HL-60/S4 (cell line): ENCODE data around the gene NIPA2.
"Not testable (repeated sequence)": the region's sequence is repeated elsewhere in the genome, so short reads cannot be mapped to it uniquely, and the experiment has no call there.

ENCODE experiments used
- in situ Hi-C: fragments of 300-500 bp; cut with MboI; formaldehyde crosslinking; loops from 2 replicates; pipeline ENCODE4 v1.14.3; 2022; ENCODE audit warnings: low sequenced_read_pairs

Gene NIPA2

GRCh38 chr15:22838292-22839042 lies at the start of gene NIPA2:
Gene NIPA2 (plus strand): TSS chr15:22838666. CDS start chr15:22851732, 13,066 bp downstream.
- in situ Hi-C loops = no loop called here

- in situ Hi-C loops = loop anchor here (25.0 kb wide), 3 partner anchors 143 to 318 kb away; no protein-coding TSS in a partner anchor
These were observed 44.4 kb upstream of the NIPA2 start for GRCh38 chr15:22794063-22794462.

GRCh38 chr15:22794621-22795167 lies 43.8 kb upstream of the NIPA2 start:
- in situ Hi-C loops = loop anchor here (25.0 kb wide), 3 partner anchors 143 to 318 kb away; no protein-coding TSS in a partner anchor

- in situ Hi-C loops = loop anchor here (25.0 kb wide), 3 partner anchors 142 to 317 kb away; no protein-coding TSS in a partner anchor
These were observed 43.0 kb upstream of the NIPA2 start for GRCh38 chr15:22795206-22796063.

GRCh38 chr15:22796079-22796478 lies 42.4 kb upstream of the NIPA2 start:
- in situ Hi-C loops = loop anchor here (25.0 kb wide), 3 partner anchors 141 to 316 kb away; no protein-coding TSS in a partner anchor

DNA sequence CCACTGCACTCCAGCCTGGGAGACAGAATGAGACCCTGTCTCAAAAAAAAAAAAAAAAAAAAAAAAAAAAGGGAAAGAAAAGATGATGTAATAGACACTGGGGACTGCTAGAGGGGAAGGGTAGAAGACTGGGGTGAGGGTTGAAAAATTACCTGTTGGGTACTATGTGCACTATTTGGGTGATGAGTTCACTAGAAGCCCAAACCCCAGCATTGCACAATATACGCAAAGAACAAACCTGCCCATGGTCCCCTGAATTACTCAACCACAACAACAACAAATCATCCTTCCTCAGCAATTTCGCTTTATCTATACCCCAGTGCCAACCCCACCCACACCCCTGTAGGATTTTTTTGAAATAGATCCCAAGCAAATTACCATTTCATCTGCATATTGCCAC lies 38.6 kb upstream of the NIPA2 start:
- in situ Hi-C loops = loop anchor here (25.0 kb wide), 3 partner anchors 137 to 312 kb away; no protein-coding TSS in a partner anchor

GRCh38 chr15:22803006-22803405 lies 35.5 kb upstream of the NIPA2 start:
- in situ Hi-C loops = not testable (repeated sequence)

DNA sequence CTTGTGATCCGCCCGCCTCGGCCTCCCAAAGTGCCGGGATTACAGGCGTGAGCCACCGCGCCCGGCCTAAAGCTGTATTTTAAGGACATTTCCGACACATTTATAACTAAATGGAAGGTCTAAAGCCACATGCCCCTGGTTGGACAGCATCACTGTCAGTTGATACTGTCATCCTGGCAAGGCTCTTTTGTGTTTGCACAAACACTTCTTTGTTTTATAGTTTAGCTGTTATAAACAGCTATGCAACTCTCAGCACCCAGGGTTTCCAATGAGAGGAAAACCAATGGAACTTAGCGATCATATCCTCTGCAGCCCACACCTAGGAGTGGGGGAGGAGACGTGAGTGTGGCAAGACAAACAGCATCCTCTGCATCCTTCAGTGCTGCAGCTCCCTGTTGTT lies 32.3 kb upstream of the NIPA2 start:
- in situ Hi-C loops = no loop called here

- in situ Hi-C loops = no loop called here
These were observed 31.8 kb upstream of the NIPA2 start for GRCh38 chr15:22806664-22807063.

GRCh38 chr15:22807831-22808230 lies 30.6 kb upstream of the NIPA2 start:
- in situ Hi-C loops = not testable (repeated sequence)

DNA sequence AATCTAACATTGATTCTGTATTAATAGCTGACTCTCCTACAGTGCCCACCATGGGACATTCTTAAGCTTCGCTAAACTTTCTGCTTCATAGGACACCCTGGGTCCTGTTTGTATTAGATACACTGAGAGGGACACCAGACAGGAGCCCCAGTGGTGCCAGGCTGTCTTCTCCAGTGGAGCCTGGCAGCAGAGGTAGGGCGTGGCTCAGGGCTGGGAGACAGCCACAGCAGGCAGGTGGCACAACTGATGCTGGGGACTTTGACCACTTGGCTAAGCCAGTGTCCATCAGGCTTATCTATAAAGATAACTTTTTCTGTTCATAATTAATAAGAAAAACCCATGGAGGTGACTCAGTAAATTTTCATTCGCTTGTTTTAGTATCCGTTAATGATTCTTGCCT lies 30.2 kb upstream of the NIPA2 start:
- in situ Hi-C loops = no loop called here

GRCh38 chr15:22808761-22809280 lies 29.6 kb upstream of the NIPA2 start:
- in situ Hi-C loops = no loop called here

DNA sequence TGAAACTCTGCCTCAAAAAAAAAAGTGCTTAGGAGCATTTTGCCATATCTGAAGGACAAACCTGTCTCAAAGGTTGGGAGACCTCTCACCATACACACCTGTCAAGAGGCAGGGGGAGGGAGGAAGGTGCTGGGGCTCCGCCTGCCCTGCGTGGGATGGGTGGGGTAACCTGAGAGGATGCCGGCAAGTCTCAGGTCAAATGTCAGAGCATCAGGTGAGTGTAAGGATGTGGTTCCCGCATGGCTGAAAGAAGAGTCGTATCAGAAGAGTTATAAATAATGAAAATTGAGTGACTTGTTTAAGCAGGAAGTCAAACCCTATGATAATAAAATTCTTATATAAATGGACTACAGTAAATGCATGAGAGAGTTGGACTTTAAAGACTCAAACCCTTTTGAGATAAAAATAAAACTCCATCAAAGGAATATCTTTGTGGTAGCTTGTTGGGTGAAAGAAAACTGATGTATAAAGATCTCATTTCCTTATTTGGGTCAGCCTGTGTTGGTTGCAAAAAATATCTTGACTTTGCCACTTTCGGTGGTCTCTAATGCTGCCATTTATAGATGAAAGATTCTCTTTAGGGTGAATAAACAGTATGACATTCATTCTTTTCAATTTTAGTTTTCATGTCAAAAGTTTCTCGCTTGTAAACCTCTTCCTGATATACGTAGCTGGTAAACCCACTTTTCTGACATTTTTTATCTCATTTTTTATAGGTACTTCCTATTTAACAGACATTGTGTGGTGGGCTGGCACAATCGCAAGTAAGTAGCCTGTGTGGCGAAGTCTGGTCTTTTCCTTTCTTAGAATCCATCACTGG lies 28.2 kb upstream of the NIPA2 start:
- in situ Hi-C loops = no loop called here

GRCh38 chr15:22810853-22811338 lies 27.6 kb upstream of the NIPA2 start:
- in situ Hi-C loops = no loop called here

DNA sequence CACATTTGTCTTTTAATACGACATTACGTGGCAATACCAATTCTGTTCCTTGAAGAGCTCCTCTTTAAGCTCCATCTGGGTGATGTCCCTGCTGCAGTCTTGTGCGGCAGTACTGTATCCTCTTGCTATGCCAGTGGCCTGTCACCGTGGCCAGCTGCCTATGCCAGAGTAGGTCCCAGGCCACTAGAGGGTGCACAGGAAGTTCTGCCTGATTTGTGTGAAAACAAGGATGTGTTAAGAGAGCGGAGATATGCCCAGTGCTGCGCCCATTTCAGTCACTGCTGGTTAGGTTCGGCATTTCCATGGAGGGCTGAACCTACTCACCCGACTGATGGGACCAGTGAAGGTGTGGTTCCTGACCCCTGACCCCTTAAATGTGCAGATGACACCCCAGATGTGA lies 26.8 kb upstream of the NIPA2 start:
- in situ Hi-C loops = no loop called here

GRCh38 chr15:22813844-22814243 lies 24.6 kb upstream of the NIPA2 start:
- in situ Hi-C loops = no loop called here

- in situ Hi-C loops = no loop called here
These were observed 22.7 kb upstream of the NIPA2 start for GRCh38 chr15:22815766-22816165.

GRCh38 chr15:22819651-22820050 lies 18.8 kb upstream of the NIPA2 start:
- in situ Hi-C loops = no loop called here

DNA sequence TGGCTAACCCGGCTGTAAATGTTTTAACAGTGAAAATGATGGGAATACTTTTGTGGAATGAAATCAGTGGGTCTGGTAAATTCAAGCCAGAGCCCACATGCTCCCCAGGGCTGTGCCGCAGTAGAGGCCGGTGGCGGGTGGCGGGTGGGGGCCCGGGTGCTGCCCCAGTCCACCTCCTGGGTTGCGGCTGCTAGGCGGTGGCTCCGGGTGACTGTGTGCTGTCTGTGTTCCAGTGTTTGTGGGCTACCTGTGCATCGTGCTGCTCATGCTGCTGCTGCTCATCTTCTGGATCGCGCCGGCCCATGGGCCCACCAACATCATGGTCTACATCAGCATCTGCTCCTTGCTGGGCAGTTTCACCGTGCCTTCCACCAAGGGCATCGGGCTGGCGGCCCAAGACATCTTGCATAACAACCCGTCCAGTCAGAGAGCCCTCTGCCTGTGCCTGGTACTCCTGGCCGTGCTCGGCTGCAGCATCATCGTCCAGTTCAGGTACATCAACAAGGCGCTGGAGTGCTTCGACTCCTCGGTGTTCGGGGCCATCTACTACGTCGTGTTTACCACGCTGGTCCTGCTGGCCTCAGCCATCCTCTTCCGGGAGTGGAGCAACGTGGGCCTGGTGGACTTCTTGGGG lies 14.9 kb upstream of the NIPA2 start:
- in situ Hi-C loops = no loop called here

- in situ Hi-C loops = no loop called here
These were observed 11.3 kb upstream of the NIPA2 start for GRCh38 chr15:22827125-22827524.
